Spleen (tissue), 7 donors: ENCODE results near the gene DLG2.

Source experiments
- CTCF ChIP-seq, 11 experiments: fragments of 200-600 bp in 7 of 11; fragments of 450-650 bp in 4 of 11; sonication (generic) in 4 of 11; IDR thresholded peaks in 8 of 11; conservative IDR thresholded peaks in 3 of 11; 1 replicate in 7 of 11; 2 replicates in 4 of 11; pipeline versions ENCODE4 v1.4.0 to v1.8.0; 2016 to 2021; ENCODE audit warnings: antibody characterized with exemption in 11 of 11, inconsistent platforms in 4 of 11, mild to moderate bottlenecking in 1 of 11
- POLR2AphosphoS5 ChIP-seq, 3 donors: sonication (generic); formaldehyde crosslinking; IDR thresholded peaks; one replicate each; pipeline ENCODE4 v1.5.1; 2017; ENCODE audit warnings: antibody characterized with exemption in 3 of 3
- donor health status: DM: no; HTN: no; CAD: no; lungs with moderate emphysema.
- donor health status: DM: no; HTN: no; CAD: no.
- donor health status: DM: no; HTN: no; CAD: no.

- TF ChIP-seq CTCF (IDR thresholded peaks at IDR 0.05 in 8 of 11, conservative IDR thresholded peaks at IDR 0.05 in 3 of 11) (no peak), POLR2AphosphoS5 (IDR thresholded peaks at IDR 0.05) (no peak)
These were observed 769.4 kb downstream of the DLG2 start for GRCh38 chr11:84857746-84858145.
